GM23248 (cell line): ENCODE data around the gene ST6GALNAC3. TPM values are rescaled to one million over a fixed set of nuclear protein-coding genes. Genes with fewer than 3 reads are reported as not detected.

ENCODE experiments used
- DNase-seq: peaks from one replicate; pipeline ENCODE4 v3.0.0-alpha.2; 2015
- H2AFZ ChIP-seq: fragments of 200-600 bp; sonication (generic); 2 replicates; pipeline ENCODE4 v1.6.1; 2016; ENCODE audit warnings: antibody characterized with exemption
- H3F3A ChIP-seq: fragments of 200-600 bp; sonication (generic); 2 replicates; pipeline ENCODE4 v1.6.1; 2016; ENCODE audit warnings: mild to moderate bottlenecking, antibody characterized with exemption, mixed run types; ENCODE audit not compliant: insufficient read depth
- H3K27ac ChIP-seq: fragments of 200-600 bp; sonication (generic); 2 replicates; pipeline ENCODE4 v1.5.1; 2016; ENCODE audit warnings: mild to moderate bottlenecking
- H3K27me3 ChIP-seq: fragments of 200-600 bp; sonication (generic); replicated peaks from 2 replicates; pipeline ENCODE4 v1.6.1; 2016; ENCODE audit warnings: mild to moderate bottlenecking; ENCODE audit not compliant: insufficient read depth
- H3K36me3 ChIP-seq: fragments of 200-600 bp; sonication (generic); 2 replicates; pipeline ENCODE4 v1.6.1; 2016; ENCODE audit warnings: low read depth, mild to moderate bottlenecking
- H3K4me1 ChIP-seq: fragments of 200-600 bp; sonication (generic); 2 replicates; pipeline ENCODE4 v1.6.1; 2016; ENCODE audit warnings: mild to moderate bottlenecking; ENCODE audit not compliant: insufficient read depth
- H3K4me2 ChIP-seq: fragments of 200-600 bp; sonication (generic); one replicate; pipeline ENCODE4 v1.6.1; 2016; ENCODE audit warnings: mild to moderate bottlenecking; ENCODE audit not compliant: unreplicated experiment
- H3K4me3 ChIP-seq: fragments of 200-600 bp; sonication (generic); 2 replicates; pipeline ENCODE4 v1.5.1; 2016; ENCODE audit warnings: mild to moderate bottlenecking
- H3K79me2 ChIP-seq: fragments of 200-600 bp; sonication (generic); 2 replicates; pipeline ENCODE4 v1.6.1; 2016; ENCODE audit warnings: mild to moderate bottlenecking; ENCODE audit not compliant: insufficient read depth
- H3K9ac ChIP-seq: fragments of 200-600 bp; sonication (generic); 2 replicates; pipeline ENCODE4 v1.6.1; 2016; ENCODE audit warnings: mild to moderate bottlenecking
- H3K9me2 ChIP-seq: fragments of 200-600 bp; sonication (generic); 2 replicates; pipeline ENCODE4 v1.6.1; 2016; ENCODE audit warnings: mixed run types, mild to moderate bottlenecking, moderate library complexity; ENCODE audit not compliant: insufficient read depth
- H3K9me3 ChIP-seq: fragments of 200-600 bp; sonication (generic); one replicate; pipeline ENCODE4 v1.6.1; 2017; ENCODE audit warnings: low read depth
- H4K20me1 ChIP-seq: fragments of 200-600 bp; sonication (generic); 2 replicates; pipeline ENCODE4 v1.6.0; 2016; ENCODE audit not compliant: insufficient read depth
- EZH2 ChIP-seq: fragments of 200-600 bp; sonication (generic); IDR thresholded peaks from 2 replicates; pipeline ENCODE4 v1.6.1; 2018; ENCODE audit warnings: antibody characterized with exemption, mild to moderate bottlenecking; ENCODE audit not compliant: insufficient read depth, poor library complexity, severe bottlenecking
- EZH2phosphoT487 ChIP-seq: fragments of 200-600 bp; sonication (generic); IDR thresholded peaks from 2 replicates; pipeline ENCODE4 v1.6.1; 2018; ENCODE audit warnings: antibody characterized with exemption, moderate library complexity, mild to moderate bottlenecking, low read depth; ENCODE audit not compliant: insufficient read depth
- WGBS, 2 experiments: methylation state at CpG; one replicate each; pipeline ENCODE4 v1.1.6; 2015 to 2017; ENCODE audit warnings: low lambda C conversion rate in 2 of 2, low coverage in 1 of 2; ENCODE audit errors: missing lambda C conversion rate in 2 of 2; 5-methylcytosine and 5-hydroxymethylcytosine counted together
- in situ Hi-C: fragments of 300-500 bp; cut with MboI; formaldehyde crosslinking; loops from 2 replicates; pipeline ENCODE4 v1.15.0; 2020
- polyA plus RNA-seq: library from polyadenylated mRNA; unstranded; fragments of >200 nt; fragmentation: Nextera tagmentation; extraction: Ambion mirVana; gene quantifications from 2 replicates; pipeline ENCODE4 v1.2.1, GENCODE V29; 2016
- total RNA-seq: library from RNA; depleted of rRNA; stranded (reverse); fragments of >200 nt; shearing (Covaris generic); gene quantifications from 2 replicates; pipeline ENCODE4 v1.2.3, GENCODE V29; 2014; rRNA removed

Gene ST6GALNAC3
- total RNA-seq (not detected in 2 replicates), polyA plus RNA-seq (not detected in 2 replicates)

DNA sequence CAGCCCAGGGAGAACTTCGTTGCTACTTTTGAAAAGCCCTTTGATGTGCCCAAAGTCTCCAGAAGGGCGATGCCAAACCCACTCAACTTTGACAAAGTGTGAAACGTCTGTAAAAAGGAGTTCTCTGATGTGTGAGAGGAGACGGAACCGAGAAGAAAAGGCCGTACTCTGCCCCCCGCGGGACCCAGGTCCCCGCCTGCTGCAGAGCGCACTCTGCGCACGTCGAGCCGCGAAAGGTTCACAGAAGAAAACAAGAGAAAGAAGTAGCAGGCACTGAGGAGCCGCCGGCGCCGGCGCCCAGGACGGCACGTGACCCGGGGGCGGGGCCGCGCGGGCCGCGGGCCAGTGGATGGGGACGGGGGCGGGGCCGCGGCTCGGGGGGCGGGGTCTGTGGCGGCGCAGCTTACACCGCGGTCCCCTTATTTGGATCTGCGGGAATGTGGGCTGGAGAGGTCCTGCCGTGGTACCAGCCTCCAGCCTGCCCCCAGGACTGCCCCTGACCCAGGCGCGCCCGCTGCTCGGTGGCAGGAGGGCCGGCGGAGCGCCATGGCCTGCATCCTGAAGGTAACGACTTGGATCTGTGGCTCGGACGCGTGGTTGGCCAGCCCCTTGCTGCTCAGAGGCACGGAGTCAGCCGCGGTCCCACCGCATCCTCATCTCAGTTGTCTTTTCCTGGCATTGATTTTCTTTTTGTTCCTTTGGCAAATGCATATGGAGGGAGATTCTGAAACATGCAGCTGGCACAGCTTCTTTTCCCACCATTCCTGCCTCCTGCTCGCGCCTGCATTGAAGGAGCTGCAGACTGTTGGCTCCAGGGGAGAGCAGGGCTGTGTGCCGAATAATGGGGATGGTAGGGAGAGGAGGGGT is at the start of gene ST6GALNAC3:
TSS of gene ST6GALNAC3 (plus strand) at position 426 of the 867 bp plus-strand sequence.
- 0 out of 2 replicates have a peak, but pooled peaks cover 9% of the 10 kb centered on the region for H3K27me3 ChIP-seq
- TF ChIP-seq EZH2phosphoT487 (no peak), EZH2 (no peak)
- peak within 1 kb of the TSS; percentile 68 for H3K4me3 ChIP-seq
- no peaks in the 10 kb centered on the region for H3K36me3 ChIP-seq
- no peaks in the 10 kb centered on the region for H3K9me3 ChIP-seq
- peak within 1 kb of the TSS; percentile 89 for H3K4me2 ChIP-seq
- no peaks in the 10 kb centered on the region for H3K9me2 ChIP-seq
- no peaks in the 10 kb centered on the region for H3K4me1 ChIP-seq
- H3K27ac ChIP-seq, result no peak within 1 kb of the TSS
- no peaks in the 10 kb centered on the region for H4K20me1 ChIP-seq
- no peaks in the 10 kb centered on the region for H3F3A ChIP-seq
- peak within 1 kb of the TSS; percentile 83 for H2AFZ ChIP-seq
- in situ Hi-C loops, result no loop called here
- H3K79me2 ChIP-seq, result no peaks in the 10 kb centered on the region
- WGBS, 2 experiments, result 2% methylated on average over 37 to 48 of the region's 59 CpGs
- DNase-seq, result peak; percentile 74
- H3K9ac ChIP-seq, result no peak within 1 kb of the TSS

DNA sequence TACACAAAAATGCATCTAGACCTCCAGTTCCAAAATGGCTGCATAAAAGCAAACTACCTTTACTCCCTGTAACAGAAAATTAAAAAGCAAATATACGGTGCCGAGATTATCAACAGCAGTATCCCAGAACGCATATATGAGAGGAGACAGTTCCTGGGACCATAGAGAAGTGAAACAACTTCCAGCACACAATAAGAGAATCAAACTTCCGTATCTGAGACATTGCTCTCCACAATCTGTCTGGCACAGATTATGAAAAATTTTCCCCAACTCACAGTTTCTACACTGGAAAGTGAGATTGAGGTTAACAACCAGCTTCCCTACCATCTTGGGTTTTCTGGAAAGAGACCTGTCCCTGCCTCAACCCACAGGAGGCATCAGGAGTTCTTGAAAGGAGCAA is 47.2 kb upstream of the ST6GALNAC3 start:
- Histone ChIP-seq H3K9me2 (no peaks in the 10 kb centered on the region; the same call in 1 of the 2 replicates), H3K4me1 (peaks cover 6% of the 10 kb centered on the region; the same call in 1 of the 2 replicates), H3K4me3 (no peak overlapping the region), H3K79me2 (no peaks in the 10 kb centered on the region), H3K27me3 (no peaks in the 10 kb centered on the region), H3K9ac (no peak overlapping the region), H2AFZ (no peak overlapping the region), H4K20me1 (no peaks in the 10 kb centered on the region), H3F3A (no peaks in the 10 kb centered on the region), H3K27ac (no peak overlapping the region), H3K9me3 (no peaks in the 10 kb centered on the region), H3K36me3 (no peaks in the 10 kb centered on the region), H3K4me2 (no peak overlapping the region)
- TF ChIP-seq EZH2 (no peak), EZH2phosphoT487 (no peak)
- in situ Hi-C loops, result no loop called here
- no peak for DNase-seq
- 46 to 60% methylated on average over 4 of the region's 4 CpGs for WGBS, 2 experiments

DNA sequence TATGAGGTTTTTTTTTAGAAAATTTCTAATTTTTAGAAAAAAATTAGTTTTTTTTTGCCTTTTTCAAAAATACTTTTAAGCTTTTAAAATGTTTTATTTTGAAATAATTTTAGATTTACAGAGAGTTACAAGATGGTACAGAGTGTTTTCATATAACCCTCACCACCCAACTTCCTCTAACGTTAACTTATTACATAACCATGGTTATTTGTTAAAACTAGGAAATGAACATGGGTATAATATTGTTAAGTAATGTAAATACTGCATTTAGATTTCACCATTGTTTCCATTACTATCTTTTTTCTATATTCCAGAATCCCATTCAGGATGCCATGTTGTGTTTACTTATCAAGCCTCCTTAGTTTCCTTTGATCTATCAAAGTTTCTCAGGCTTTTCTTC is 45.2 kb upstream of the ST6GALNAC3 start:
- H3K4me1 ChIP-seq, result peaks cover 2% of the 10 kb centered on the region; the same call in 1 of the 2 replicates
- H2AFZ ChIP-seq, result no peak overlapping the region
- H3K4me3 ChIP-seq, result no peak overlapping the region
- DNase-seq, result no peak
- no peaks in the 10 kb centered on the region for H3K27me3 ChIP-seq
- no peaks in the 10 kb centered on the region for H3F3A ChIP-seq
- TF ChIP-seq EZH2phosphoT487 (no peak), EZH2 (no peak)
- 33 to 36% methylated on average over 1 of the region's 1 CpG for WGBS, 2 experiments
- in situ Hi-C loops, result no loop called here
- H4K20me1 ChIP-seq, result no peaks in the 10 kb centered on the region
- no peaks in the 10 kb centered on the region for H3K9me3 ChIP-seq
- no peak overlapping the region for H3K9ac ChIP-seq
- H3K27ac ChIP-seq, result no peak overlapping the region
- H3K4me2 ChIP-seq, result no peak overlapping the region
- H3K9me2 ChIP-seq, result no peaks in the 10 kb centered on the region; the same call in 1 of the 2 replicates
- no peaks in the 10 kb centered on the region for H3K79me2 ChIP-seq
- H3K36me3 ChIP-seq, result no peaks in the 10 kb centered on the region

DNA sequence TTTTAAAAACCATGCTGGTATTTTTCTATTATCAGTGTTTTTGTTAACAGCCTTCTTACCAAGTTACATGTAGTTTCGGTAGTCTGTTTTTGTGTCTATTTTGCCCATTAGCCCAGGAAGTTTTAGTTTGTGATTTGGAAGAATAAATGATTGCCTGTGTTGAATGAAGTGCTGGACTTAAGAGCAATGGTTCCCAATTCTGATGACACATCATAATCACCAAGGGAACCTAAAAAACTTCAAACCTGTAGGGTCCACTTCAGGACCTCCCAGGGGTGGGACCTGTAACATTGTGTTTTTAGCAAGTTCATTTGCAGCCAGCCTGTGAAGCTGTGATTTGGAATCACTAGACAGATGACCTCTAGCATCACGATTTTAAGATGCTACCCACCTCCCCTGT is 43.0 kb upstream of the ST6GALNAC3 start:
- 33 to 43% methylated on average over 2 of the region's 2 CpGs for WGBS, 2 experiments
- H3K4me3 ChIP-seq, result no peak overlapping the region
- no peaks in the 10 kb centered on the region for H3K9me3 ChIP-seq
- H3K9ac ChIP-seq, result no peak overlapping the region
- no peaks in the 10 kb centered on the region for H3K4me1 ChIP-seq
- H3K36me3 ChIP-seq, result no peaks in the 10 kb centered on the region
- H2AFZ ChIP-seq, result no peak overlapping the region
- no peak for TF ChIP-seq EZH2
- TF ChIP-seq EZH2phosphoT487, result no peak
- no peaks in the 10 kb centered on the region for H3K27me3 ChIP-seq
- in situ Hi-C loops, result no loop called here
- H3K9me2 ChIP-seq, result no peaks in the 10 kb centered on the region; the same call in 1 of the 2 replicates
- H3K4me2 ChIP-seq, result no peak overlapping the region
- no peak overlapping the region for H3K27ac ChIP-seq
- no peaks in the 10 kb centered on the region for H3K79me2 ChIP-seq
- no peaks in the 10 kb centered on the region for H4K20me1 ChIP-seq
- no peaks in the 10 kb centered on the region for H3F3A ChIP-seq
- no peak for DNase-seq
